ENCODE results near the gene MILR1. TPM values are rescaled to one million over a fixed set of nuclear protein-coding genes. Genes with fewer than 3 reads are reported as not detected.

Gene MILR1
- total RNA-seq, 1 donor from 2014 or later: 2.5 TPM

GRCh38 chr17:64505340-64506200 lies 56.7 kb downstream of the MILR1 start:
- intact Hi-C loops (cut with micrococcal nuclease): no loop called here
- TF ChIP-seq CTCF (IDR thresholded peaks at IDR 0.05; ENCODE audit: borderline replicate concordance): no peak
- peak; percentile 91 for DNase-seq
- H3K4me3 ChIP-seq: peak overlapping the region; percentile 86
- H3K27ac ChIP-seq (replicated peaks): peak overlapping the region; percentile 99
- peaks cover 64% of the 10 kb centered on the region for H3K36me3 ChIP-seq
- peaks cover 87% of the 10 kb centered on the region for H3K4me1 ChIP-seq
- no peaks in the 10 kb centered on the region for H3K9me3 ChIP-seq (replicated peaks)
- no peaks in the 10 kb centered on the region for H3K27me3 ChIP-seq (ENCODE audit: low read depth)

DNA sequence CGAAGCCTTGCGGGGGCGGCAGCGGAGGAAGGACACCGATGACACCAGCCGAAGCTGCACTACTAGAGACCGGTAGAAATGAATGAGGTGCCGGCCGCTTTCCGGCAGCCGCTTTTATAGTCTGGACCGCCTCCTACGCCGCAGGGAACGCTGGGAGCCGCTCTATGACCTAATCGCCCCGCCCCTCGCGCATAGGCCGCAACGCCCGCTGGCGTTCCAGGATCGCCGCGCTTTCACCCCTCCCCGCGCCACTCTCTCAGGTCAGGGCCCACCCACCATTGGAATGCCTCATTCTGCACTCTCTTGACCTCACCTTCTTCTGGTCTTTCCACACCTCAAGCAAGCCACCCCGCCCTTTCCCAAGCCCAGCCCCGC lies 57.3 kb downstream of the MILR1 start, which contains the start of gene DDX5:
Gene DDX5 (minus strand): TSS at position 89 of the 375 bp plus-strand sequence. CDS start 170 bp downstream, outside the sequence.
- Histone ChIP-seq H3K4me3 (peak within 1 kb of the TSS; percentile 86), H3K27me3 (ENCODE audit: low read depth) (no peaks in the 10 kb centered on the region), H3K4me1 (peaks cover 81% of the 10 kb centered on the region), H3K27ac (replicated peaks) (peak within 1 kb of the TSS; percentile 99), H3K36me3 (peaks cover 64% of the 10 kb centered on the region), H3K9me3 (replicated peaks) (no peaks in the 10 kb centered on the region)
- intact Hi-C loops (cut with micrococcal nuclease): no loop called here
- no peak for TF ChIP-seq CTCF (IDR thresholded peaks at IDR 0.05; ENCODE audit: borderline replicate concordance)
- DNase-seq: peak; percentile 98

DNA sequence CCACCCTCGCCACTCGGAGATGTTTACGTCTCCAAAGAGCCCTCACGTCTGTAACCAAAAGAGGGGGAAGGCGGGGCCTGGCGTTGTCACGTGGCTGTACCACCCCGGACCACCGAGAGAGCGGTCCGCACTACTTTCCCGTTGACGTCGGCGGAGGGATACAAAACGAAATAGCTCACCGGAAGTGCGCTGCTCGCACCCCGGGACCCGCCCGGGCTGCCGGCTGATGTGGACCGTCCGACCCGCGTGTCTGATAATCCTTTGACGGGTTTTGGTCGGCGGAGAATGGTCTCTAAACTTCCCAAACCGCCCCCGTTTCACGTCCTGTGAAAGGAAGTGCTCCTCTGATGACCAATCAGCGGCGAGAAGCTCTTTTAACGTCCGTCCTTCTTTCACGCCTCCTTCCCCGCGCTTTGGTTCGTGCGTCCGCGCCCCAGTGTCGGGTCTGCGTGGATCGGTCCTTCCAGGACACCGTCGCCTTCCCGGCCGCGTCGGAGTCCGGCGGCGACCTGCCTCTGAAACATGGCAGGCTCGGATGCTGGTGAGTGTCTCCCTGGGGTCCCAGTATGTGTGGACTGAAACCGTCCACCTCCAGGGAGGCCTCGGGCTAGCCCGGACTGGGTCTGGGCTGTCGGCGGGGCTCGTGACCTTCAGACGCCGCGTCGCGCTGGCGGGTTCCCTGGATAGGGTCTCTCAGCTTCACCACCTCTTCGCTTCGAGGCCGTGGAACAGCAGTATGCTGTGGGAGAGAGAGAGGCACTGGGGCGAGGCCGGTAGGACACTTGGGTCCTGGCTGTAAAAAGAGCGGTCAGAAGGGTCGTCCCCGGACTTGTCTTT lies 57.9 kb downstream of the MILR1 start, which contains the start of gene CEP95:
Gene CEP95 (plus strand): TSS at position 402 of the 837 bp plus-strand sequence. CDS start 121 bp downstream, at position 523.
- H3K27me3 ChIP-seq (ENCODE audit: low read depth): no peaks in the 10 kb centered on the region
- no peak for TF ChIP-seq CTCF (IDR thresholded peaks at IDR 0.05; ENCODE audit: borderline replicate concordance)
- H3K9me3 ChIP-seq (replicated peaks): no peaks in the 10 kb centered on the region
- peaks cover 64% of the 10 kb centered on the region for H3K36me3 ChIP-seq
- peak within 1 kb of the TSS; percentile 86 for H3K4me3 ChIP-seq
- DNase-seq: peak; percentile 96
- intact Hi-C loops (cut with micrococcal nuclease): no loop called here
- peaks cover 75% of the 10 kb centered on the region for H3K4me1 ChIP-seq
- H3K27ac ChIP-seq (replicated peaks): peak within 1 kb of the TSS; percentile 99

DNA sequence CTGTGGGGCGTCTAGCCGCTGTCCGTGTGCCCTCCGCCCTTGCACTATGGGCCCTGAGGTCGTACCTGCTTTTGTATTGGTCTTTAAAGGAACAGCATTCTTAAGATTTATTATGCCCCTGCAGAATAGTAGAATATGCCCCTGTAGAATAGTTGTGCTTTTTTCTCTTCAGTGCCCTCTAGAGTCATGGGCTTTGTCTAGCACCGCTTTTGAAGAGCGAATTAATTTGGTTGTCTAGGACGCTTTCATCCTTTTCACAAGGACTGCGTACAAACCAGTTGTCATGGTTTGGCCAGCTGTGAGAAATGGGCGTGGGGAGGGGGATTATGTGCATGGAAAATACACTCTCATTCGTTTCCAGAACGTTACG lies 58.5 kb downstream of the MILR1 start:
- peak overlapping the region; percentile 86 for H3K4me3 ChIP-seq
- no peaks in the 10 kb centered on the region for H3K27me3 ChIP-seq (ENCODE audit: low read depth)
- no peak for DNase-seq
- peaks cover 64% of the 10 kb centered on the region for H3K36me3 ChIP-seq
- no peaks in the 10 kb centered on the region for H3K9me3 ChIP-seq (replicated peaks)
- H3K27ac ChIP-seq (replicated peaks): peak overlapping the region; percentile 99
- H3K4me1 ChIP-seq: peaks cover 69% of the 10 kb centered on the region
- TF ChIP-seq CTCF (IDR thresholded peaks at IDR 0.05; ENCODE audit: borderline replicate concordance): peak; percentile 51
- intact Hi-C loops (cut with micrococcal nuclease): no loop called here

- no peaks in the 10 kb centered on the region for H3K27me3 ChIP-seq (ENCODE audit: low read depth)
- H3K36me3 ChIP-seq: peaks cover 63% of the 10 kb centered on the region
- no peak for DNase-seq
- H3K4me3 ChIP-seq: peak overlapping the region; percentile 86
- no peaks in the 10 kb centered on the region for H3K9me3 ChIP-seq (replicated peaks)
- H3K27ac ChIP-seq (replicated peaks): no peak overlapping the region
- no peak for TF ChIP-seq CTCF (IDR thresholded peaks at IDR 0.05; ENCODE audit: borderline replicate concordance)
- H3K4me1 ChIP-seq: peaks cover 56% of the 10 kb centered on the region
- intact Hi-C loops (cut with micrococcal nuclease): no loop called here
Measured at GRCh38 chr17:64508683-64509082, 59.8 kb downstream of the MILR1 start.
